Activated CD4-positive, alpha-beta T cell treated with anti-CD3 and anti-CD28 coated beads for 48 hours (primary cell): ENCODE data around the gene ARID5A.

Source experiments
- DNase-seq: peaks from one replicate; pipeline ENCODE4 v3.0.0-alpha.2; 2020

The ARID5A gene

DNA sequence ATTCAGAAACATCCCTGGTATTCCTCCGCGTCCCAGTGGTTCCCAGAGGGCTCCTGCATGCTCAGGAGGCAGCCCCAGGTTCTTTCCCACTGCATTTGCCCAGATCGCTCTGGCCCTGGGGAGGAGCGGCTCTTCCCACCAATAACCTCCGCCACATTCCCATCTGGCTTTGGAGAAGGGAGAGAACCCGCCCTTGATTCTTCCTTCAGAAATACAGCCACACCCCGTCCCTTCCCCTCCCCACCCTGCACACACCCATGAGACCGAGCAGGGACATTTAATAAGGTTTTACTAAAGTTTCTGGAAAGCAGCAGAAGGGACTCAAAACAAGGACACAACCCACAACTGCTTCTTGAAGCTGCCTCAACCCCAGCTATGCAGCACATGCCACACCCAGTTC is 21.9 kb downstream of the ARID5A start:
- no peak for DNase-seq

DNA sequence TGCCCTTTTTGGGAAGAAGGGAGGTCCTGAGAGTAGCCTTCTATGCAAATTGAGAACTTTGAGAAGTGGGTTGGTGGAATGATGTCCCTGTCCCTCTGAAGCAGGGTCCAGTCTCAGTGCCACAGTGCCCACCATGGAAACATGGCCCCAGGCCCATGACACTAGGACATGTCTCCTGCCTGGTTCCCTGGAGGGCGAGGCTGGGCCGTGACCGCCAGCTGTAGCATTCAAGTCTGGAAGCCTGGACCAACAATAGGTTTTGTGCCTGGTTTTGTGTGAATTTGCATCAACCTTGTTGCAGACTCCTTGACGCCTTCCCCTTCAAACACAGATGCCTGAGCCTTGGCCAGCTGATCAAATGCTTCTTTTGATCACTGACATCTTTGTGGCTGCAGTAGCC is 27.5 kb downstream of the ARID5A start:
- no peak for DNase-seq

DNA sequence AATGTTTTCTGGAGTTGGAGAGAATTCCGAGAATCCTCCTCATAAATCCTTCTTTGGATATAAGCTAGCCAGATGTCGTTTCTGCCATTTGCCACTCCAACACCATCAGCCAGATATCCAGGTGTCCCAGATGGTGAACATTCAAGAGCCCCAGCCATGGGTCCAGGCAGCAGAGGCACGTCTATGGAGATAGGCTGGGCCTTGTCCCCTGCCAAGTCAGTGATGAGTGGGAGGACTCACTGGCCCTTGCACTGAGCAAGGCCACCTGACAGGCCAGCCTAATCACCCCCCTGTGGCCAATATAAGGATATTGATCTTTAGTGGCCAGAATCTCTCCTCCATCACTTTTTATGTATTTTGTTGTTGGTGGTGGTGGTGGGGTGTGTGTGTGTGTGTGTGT is 28.0 kb downstream of the ARID5A start:
- DNase-seq, result no peak

DNA sequence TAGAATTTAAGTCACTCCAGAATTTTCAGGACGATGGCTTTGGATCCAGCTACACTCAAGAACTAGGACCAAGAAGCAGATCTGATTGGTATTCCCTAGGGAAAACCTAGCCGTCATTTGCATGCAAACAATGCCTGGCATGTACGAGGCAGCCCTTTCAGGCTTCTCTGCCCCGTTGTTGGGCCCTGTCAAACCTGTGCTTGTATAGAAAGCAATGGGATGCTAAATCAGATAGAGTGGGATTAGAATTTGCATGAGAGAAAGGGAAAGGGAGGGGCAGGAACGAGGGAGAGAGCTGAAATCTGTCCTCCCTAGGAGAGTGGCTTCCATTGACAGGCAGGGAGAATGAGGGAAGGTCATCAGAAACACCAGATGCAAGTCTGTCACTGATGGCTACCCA is 28.6 kb downstream of the ARID5A start:
- DNase-seq, result no peak

DNA sequence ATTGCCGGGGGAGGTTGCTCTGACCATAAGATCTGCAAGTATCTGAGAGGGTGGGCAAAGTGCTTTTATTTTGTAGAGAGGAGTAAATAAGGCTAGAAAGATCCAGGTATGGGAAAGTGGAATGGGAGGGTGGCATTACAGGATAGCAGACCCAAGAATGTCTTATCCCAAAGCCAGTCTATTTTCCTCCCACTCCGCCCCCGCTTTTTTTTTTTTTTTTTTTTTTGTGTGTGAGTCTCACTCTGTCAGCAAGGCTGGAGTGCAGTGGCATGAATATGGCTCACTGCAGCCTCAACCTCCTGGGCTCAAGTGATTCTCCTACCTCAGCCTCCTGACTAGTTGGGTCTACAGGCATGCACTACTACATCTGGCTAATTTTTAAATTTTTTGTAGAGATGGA is 31.5 kb downstream of the ARID5A start:
- no peak for DNase-seq

DNA sequence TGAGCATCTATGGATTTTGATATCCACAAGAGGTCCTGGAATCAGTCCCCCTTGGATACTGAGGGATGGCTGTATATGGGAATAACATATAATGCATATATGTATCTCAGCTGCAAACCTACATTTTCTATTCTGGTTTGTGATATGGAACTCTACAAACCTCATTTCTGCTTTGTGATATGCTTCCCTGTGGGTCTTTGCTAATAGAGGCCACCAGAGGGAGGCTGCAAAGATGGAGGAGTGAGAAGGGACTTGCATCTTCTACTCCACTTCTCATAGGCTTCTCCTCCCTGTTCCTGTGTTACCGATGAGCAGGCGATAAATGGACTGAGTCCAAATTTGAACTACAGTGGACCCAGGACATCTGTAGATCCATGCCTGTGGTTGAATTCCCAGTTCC is 37.8 kb downstream of the ARID5A start:
- no peak for DNase-seq

DNA sequence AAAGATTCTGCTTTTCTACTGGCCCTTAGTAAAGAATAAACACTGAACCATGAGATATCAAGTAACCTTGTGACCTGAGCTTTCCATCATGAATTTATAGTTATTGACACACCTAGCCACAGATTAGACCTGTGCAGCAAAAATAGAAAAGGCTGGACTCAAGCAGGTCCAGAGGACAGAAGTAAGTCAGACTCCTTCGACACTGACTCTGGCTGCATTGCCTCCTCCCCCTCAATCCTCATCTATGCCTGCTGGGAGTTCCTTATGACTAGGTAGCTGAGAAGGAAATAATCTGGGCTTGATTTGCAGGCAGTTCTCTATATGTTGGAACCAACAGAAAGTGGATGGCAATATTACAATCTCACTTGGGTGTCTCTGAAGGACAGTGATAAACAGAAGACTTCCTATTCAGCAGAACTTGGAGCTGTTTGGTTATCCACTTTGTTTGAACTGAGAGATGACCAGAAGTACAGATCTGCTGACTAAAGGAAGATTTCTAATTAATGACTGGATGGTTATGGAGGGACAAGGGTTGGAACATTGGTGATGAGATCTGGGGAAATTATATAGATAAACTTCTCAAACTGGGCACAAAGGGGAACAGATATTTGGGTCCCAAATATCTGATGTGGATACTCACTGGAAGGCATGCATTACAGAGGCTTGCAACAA is 39.4 kb downstream of the ARID5A start:
- DNase-seq, result no peak

DNA sequence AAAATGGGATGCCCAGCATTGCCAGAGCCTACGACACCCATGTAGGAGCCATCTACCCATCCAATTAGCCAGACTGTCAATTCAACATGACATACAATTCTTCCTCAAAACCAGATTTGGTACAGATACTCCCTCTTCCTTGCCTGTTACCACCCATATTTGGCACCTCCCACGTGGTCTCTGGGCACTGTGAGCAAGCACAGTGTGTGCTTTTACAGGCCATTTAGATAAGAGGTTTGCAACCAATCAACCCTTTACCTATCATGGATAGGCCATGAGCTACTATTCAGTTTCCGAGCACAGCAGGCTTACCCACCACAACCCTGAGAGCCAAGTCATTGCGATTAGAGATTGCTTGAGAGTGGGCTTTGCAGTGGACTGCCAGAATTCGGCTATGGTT is 40.9 kb downstream of the ARID5A start:
- no peak for DNase-seq

DNA sequence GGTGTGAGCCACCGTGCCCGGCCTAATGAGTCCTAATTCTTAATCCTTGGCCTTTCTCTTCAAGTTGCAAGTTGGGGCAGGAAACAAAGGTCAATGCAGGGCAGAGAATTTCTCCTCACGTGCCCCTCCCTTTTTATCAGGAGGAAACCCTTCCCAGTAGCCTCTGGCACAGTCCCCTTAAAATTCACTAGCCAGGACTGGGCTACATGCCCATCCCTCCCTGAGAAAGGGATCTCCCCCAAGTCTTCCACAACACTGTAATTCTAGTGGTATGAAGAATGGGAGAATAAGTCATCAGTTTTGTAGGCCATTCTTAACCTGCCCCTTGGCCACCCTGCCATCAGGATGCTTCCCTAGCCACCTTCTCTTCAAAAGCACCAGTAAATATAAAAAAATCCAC is 42.2 kb downstream of the ARID5A start:
- DNase-seq, result no peak

DNA sequence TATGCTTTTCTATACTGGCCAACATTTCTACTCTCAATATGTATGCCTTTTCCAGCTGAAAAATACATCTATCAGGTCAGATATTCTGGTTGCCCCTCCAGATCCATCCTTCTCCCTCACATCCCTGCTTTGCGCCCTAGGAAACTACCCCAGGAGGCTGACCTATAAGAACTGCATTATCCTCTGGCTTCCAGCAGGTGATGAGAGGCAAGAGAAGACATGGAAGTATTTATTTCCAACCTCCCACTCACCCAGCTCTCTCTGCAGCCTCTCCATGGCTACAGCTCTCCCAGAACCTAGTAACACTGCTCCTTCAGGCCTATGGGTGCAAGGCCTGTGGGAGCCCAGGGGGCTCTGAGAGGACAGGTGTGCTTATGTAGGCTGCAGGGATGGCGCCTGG is 42.9 kb downstream of the ARID5A start:
- no peak for DNase-seq

DNA sequence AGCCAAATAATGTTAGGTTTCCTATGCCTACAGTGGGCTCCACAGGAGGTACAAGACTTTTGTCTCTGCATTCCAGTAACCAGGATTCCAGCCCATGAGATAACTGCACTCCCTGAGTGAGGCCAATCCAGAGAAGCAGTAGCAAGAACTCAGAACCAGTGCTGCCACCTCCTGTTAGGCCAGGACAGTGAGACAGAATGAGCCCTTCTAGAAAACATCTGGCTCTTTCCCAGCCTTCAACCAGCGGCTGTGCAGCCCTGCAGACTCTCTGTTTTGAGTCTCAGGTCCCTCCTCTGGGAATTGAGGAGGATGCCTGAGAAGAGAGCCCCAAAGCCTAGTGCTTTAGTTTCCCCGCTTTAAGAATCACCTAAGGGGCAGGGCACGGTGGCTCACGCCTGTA is 44.2 kb downstream of the ARID5A start:
- no peak for DNase-seq

DNA sequence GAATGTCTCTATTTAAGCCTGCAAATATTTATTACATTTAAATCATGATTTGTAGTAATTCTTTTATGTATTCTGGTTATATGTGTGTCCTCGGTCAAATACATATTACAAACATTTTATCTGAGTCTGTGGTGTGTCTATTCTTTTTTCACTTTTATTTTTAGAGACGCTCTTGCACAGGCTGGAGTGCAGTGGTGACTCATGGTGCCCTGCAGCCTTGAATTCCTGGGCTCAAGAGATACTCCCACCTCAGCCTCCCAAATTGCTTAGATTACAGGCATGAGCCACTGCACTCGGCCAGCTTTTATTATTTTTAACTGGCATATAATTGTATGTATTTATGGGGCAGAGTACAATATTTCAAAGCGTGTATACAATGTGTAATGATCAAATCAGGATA is 47.5 kb downstream of the ARID5A start:
- no peak for DNase-seq

DNA sequence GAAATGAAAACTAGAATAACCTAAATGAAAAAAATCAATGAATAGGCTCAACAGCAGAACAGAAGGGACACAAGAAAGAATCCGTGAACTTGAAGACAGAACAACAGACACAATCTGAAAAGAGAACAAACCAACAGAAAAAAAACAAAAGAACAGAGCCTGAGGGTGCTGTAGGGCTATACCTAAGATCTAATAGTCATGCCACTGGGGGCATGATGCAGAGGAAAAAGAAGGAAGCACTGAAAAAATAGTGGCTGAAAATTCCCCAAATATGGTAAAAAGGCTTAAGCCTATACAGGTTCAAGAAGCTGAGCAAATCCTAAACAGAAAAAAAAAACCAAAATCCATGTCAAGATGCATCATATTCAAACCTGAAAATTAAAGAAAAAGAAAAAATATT is 51.3 kb downstream of the ARID5A start:
- no peak for DNase-seq

DNA sequence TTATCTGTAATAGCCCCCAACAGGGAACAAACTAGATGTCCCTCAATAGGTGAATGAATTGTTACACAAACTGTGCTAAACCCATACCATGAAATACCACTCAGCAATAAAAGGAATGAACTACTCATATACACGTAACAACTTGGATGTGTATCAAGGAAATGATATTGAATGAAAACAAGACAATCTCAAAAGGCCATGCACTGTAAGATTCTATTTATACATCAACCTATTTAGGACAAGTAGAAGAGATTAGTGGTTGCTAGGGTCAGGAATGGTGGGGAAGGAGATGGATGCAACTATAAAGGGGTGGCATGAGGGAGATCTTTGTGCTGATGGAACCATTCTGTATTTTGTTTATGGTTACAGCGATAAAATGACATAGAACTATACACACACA is 54.5 kb downstream of the ARID5A start:
- DNase-seq, result no peak

DNA sequence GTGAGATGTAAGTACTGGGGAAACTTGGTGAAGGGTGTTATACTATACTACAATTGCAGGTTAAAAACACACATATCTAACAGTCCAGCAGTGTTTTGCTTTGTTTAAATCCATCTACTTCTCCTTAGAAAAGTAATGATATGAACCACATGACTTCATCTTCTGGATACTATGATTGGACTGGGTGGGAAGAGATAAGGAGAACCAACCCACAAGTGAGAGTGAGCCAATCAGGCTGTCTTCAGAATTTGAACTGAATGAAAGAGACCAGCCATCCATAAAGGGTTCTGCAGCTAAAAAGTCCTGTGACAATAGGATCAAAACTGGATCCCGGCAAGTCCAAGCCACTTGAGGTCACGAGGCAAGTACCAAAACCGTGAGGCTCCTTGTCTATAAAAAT is 54.9 kb downstream of the ARID5A start:
- DNase-seq, result no peak

DNA sequence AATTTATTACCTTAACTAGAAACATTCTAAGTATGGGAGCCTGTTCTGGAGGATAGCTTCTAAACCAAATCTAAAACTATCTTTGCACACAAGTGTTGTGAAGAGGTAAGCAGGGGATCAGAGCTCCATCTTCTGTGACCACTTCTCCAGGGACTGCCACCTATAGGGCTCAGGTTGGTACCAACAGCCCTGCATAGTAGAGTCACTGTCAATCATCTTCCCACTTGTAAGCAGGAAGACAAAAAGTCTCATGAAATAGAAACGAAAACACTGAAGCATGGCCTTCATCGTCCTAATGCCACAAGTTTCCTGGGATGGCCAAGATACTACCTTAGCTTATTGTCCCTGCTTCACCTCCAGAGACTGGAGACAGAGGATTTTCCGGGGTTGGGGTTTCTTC is 57.7 kb downstream of the ARID5A start:
- no peak for DNase-seq

DNA sequence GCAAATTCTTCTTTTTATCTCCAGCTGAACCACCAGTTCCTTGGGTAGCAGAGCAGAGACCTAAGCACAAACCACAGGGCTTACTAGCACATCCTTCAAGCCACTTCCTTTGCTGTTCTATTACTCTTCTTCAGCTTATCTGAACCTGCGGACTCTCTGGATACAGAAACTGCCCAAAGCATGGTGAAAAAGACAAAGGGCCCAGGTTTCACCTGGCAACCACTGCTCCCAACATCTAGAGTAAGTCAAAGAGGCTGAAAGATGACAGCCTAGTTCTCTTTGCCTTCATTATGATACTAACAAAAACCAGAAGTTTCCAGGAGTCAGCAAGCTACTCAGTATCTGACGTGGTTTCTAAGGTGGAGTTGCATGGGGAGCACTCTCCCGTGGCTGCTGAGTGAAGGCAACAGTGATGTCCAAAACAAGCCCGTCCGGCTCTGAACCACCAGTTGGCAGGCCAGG is 58.2 kb downstream of the ARID5A start:
- no peak for DNase-seq

DNA sequence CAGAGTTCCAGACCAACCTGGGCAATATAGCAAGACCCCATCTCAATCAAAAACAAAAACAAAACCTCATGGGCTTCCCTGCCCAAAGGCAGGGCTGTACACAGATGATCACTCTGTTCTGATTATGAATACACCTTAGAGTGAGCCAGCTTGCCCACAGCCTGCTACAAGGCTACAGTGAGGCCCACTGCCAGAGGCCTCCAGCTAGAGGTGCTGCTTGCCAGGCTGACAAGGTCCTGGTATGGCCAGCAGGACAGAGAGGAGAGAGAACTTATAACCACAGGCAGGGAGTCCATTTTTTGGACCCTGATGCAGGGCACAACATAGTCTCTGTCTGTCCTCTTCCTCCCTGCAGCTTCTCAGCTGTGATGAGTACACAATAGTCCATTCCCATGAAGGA is 60.0 kb downstream of the ARID5A start:
- no peak for DNase-seq

DNA sequence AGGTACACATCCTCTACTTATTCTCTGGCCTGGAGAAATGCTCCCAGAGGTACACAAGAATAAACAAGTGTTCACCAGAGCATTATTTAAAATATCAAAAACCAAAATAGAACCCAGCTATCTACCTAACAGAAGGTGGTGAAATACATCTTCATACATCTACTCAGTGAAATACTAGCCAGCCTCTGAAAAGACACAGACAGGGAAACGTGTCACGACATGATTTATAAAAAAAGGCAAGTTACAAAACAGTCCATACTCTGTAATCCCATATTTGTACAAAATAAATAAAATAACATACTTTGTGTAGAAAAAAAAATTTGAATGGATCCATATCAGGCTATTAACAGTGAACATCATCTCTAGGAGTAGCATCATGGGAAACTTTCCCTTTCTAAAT is 63.4 kb downstream of the ARID5A start:
- no peak for DNase-seq

DNA sequence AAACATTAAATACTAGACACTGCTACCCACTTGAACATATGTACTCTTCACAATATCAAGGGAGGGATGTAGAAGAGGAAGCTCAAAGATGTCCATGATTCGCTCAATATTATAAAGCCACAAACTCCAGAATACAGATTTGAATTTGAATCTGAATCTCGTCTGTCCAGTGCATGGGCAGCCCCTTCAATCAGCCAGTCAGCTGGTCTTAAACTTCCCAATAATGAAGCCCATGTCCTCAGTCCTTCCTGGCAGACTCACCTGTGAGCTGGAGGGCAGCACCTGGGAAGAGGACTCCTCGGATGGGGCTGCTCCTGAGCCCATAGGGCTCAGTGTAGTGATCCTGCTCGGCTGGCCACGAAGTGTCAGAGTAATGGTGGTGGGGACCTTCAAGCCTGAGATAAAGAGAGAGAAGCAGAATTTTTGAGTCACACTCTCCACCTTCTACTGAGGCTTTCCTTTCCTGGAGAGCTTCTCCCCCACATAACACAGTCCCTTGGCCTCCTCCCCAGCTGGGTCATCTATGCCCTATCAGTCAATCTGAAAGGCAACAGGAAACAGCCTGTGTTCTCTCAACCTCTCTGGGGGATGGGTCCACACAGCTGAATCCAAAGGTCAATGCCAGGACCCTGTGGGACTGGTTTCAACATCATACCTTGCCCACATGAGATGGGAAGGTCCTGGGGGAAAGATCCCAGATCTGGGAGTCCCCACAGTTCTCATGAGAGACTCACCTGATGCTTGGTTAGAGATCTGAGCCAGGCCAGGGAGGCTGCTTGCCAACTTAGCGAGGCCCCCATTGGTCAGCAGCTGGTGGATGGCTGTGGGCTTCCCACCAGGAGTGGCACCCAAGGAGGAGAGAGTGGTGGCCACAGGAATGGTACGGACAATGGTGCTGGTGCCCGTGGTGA is 65.1 kb downstream of the ARID5A start:
- peak; percentile 40 for DNase-seq
